Natural killer cell (primary cell): ENCODE measurements around the gene OLFM1. TPM values are rescaled to one million over a fixed set of nuclear protein-coding genes. Genes with fewer than 3 reads are reported as not detected.

ENCODE experiments used
- ATAC-seq, 3 donors: fragments of 150-1000 bp in 2 of 3; fragments of 200-7000 bp in 1 of 3; cut with Tn5 transposase; 1 replicate in 1 of 3; 2 replicates in 2 of 3; pipeline ENCODE4 v1.10.0; 2021; ENCODE audit warnings: mild to moderate bottlenecking in 2 of 3, moderate library complexity in 2 of 3
- DNase-seq, 2 donors: peaks; one replicate each; pipeline versions ENCODE4 v3.0.0 to v3.0.0-alpha.2; 2013 to 2021; ENCODE audit warnings: mixed read lengths in 1 of 2
- H3K27ac ChIP-seq: one replicate; pipeline ENCODE4 v1.5.1; 2013; ENCODE audit warnings: mild to moderate bottlenecking, low read length
- H3K27me3 ChIP-seq: one replicate; pipeline ENCODE4 v1.6.1; 2013; ENCODE audit warnings: low read length; ENCODE audit not compliant: control insufficient read depth, insufficient read depth
- H3K36me3 ChIP-seq: one replicate; pipeline ENCODE4 v1.6.1; 2013; ENCODE audit warnings: low read length; ENCODE audit not compliant: control insufficient read depth, insufficient read depth
- H3K4me1 ChIP-seq: one replicate; pipeline ENCODE4 v1.6.1; 2013; ENCODE audit warnings: low read length; ENCODE audit not compliant: control insufficient read depth, insufficient read depth
- H3K4me3 ChIP-seq: one replicate; pipeline ENCODE4 v1.5.1; 2013; ENCODE audit warnings: low read length
- H3K9me3 ChIP-seq: one replicate; pipeline ENCODE4 v1.6.1; 2013; ENCODE audit warnings: low read length; ENCODE audit not compliant: control insufficient read depth, insufficient read depth
- H3K27ac Mint-ChIP-seq, 2 donors: one replicate each; pipeline ENCODE4 v1.8.0; 2022; ENCODE audit warnings: mild to moderate bottlenecking in 2 of 2, mixed read lengths in 2 of 2, moderate library complexity in 1 of 2
- H3K27me3 Mint-ChIP-seq, 2 donors: one replicate each; pipeline ENCODE4 v1.8.0; 2022; ENCODE audit warnings: low read depth in 2 of 2, mixed read lengths in 2 of 2
- H3K36me3 Mint-ChIP-seq: one replicate; pipeline ENCODE4 v1.8.0; 2022; ENCODE audit warnings: mixed read lengths
- H3K4me1 Mint-ChIP-seq, 2 donors: one replicate each; pipeline ENCODE4 v1.8.0; 2022; ENCODE audit warnings: mixed read lengths in 2 of 2
- H3K4me3 Mint-ChIP-seq: one replicate; pipeline ENCODE4 v1.8.0; 2022; ENCODE audit warnings: mild to moderate bottlenecking, moderate library complexity, mixed read lengths
- H3K9me3 Mint-ChIP-seq, 2 donors: one replicate each; pipeline ENCODE4 v1.8.0; 2022; ENCODE audit warnings: mixed read lengths in 2 of 2
- CTCF ChIP-seq: fragments of 200-600 bp; IDR thresholded peaks from one replicate; pipeline ENCODE4 v1.8.0; 2022; ENCODE audit warnings: antibody characterized with exemption
- WGBS: methylation state at CpG from one replicate; pipeline ENCODE4 v1.1.7; 2013; ENCODE audit warnings: missing lambda C conversion rate; ENCODE audit not compliant: insufficient coverage; 5-methylcytosine and 5-hydroxymethylcytosine counted together
- intact Hi-C: fragments of 100-400 bp; cut with micrococcal nuclease; formaldehyde crosslinking; loops from one replicate; pipeline ENCODE4 v1.14.2; 2022
- total RNA-seq, 4 donors: library from RNA; stranded (reverse); fragments of 120-200 nt in 1 of 4; gene quantifications; one replicate each; pipeline versions ENCODE4 v1.2.3 to v1.2.4, GENCODE V29; 2013 to 2022

Gene OLFM1
- total RNA-seq, 3 donors from 2014 or later (not counting 1 experiment from before 2014, with no cell fraction given): 0.18 TPM; not detected in 2

DNA sequence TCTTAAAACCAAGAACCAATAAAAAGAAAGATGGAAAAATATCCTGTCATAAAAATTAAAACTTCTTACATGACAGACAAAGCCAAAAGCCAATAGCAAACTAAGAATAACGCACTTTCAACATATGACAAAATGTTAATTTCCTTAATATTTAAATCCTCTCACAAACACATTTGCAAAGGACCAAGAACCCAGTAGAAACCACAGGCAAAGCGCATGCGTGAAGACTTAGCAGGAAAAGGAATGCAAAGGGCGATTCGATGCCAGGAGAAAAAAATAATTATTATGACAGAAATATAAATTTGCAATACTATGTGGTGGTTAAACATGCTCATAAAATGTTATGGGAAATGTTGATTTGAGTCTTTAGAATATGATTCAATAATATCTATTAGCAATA lies 39.9 kb upstream of the OLFM1 start:
- peaks cover 0 to 11% of the 10 kb centered on the region in 2 donors for H3K27me3 Mint-ChIP-seq
- ATAC-seq: no peak
- H3K27ac Mint-ChIP-seq: no peak overlapping the region
- H3K4me3 Mint-ChIP-seq: no peak overlapping the region
- Histone ChIP-seq H3K4me1 (no peaks in the 10 kb centered on the region), H3K27ac (no peak overlapping the region), H3K9me3 (no peaks in the 10 kb centered on the region), H3K27me3 (no peaks in the 10 kb centered on the region), H3K4me3 (no peak overlapping the region), H3K36me3 (no peaks in the 10 kb centered on the region)
- no peaks in the 10 kb centered on the region for H3K4me1 Mint-ChIP-seq
- H3K36me3 Mint-ChIP-seq: no peaks in the 10 kb centered on the region
- DNase-seq: no peak
- TF ChIP-seq CTCF: no peak
- intact Hi-C loops: no loop called here
- H3K9me3 Mint-ChIP-seq: no peaks in the 10 kb centered on the region
- WGBS: 84% methylated on average over 3 of the region's 5 CpGs

GRCh38 chr9:135048046-135048757 lies 39.3 kb upstream of the OLFM1 start:
- no peak overlapping the region for H3K27ac ChIP-seq
- DNase-seq (no peak), ATAC-seq (no peak)
- H3K4me1 ChIP-seq: no peaks in the 10 kb centered on the region
- H3K36me3 ChIP-seq: no peaks in the 10 kb centered on the region
- H3K4me1 Mint-ChIP-seq: no peaks in the 10 kb centered on the region
- H3K9me3 Mint-ChIP-seq: no peaks in the 10 kb centered on the region
- H3K9me3 ChIP-seq: no peaks in the 10 kb centered on the region
- intact Hi-C loops: no loop called here
- no peak overlapping the region for H3K27ac Mint-ChIP-seq
- TF ChIP-seq CTCF: no peak
- no peaks in the 10 kb centered on the region for H3K36me3 Mint-ChIP-seq
- no peaks in the 10 kb centered on the region for H3K27me3 ChIP-seq
- 81% methylated on average over 9 of the region's 11 CpGs for WGBS
- H3K4me3 Mint-ChIP-seq: no peak overlapping the region
- peaks cover 0 to 8% of the 10 kb centered on the region in 2 donors for H3K27me3 Mint-ChIP-seq
- H3K4me3 ChIP-seq: no peak overlapping the region

GRCh38 chr9:135048758-135049444 lies 38.6 kb upstream of the OLFM1 start:
- H3K27ac ChIP-seq: no peak overlapping the region
- no peak for ATAC-seq
- no peaks in the 10 kb centered on the region for H3K9me3 ChIP-seq
- no peak overlapping the region for H3K27ac Mint-ChIP-seq
- no peaks in the 10 kb centered on the region for H3K36me3 Mint-ChIP-seq
- H3K36me3 ChIP-seq: no peaks in the 10 kb centered on the region
- no peak overlapping the region for H3K4me3 Mint-ChIP-seq
- H3K27me3 ChIP-seq: no peaks in the 10 kb centered on the region
- no peak for TF ChIP-seq CTCF
- DNase-seq: no peak
- WGBS: 87% methylated on average over 17 of the region's 17 CpGs
- no peak overlapping the region for H3K4me3 ChIP-seq
- no peaks in the 10 kb centered on the region for H3K4me1 Mint-ChIP-seq
- H3K4me1 ChIP-seq: no peaks in the 10 kb centered on the region
- intact Hi-C loops: no loop called here
- H3K9me3 Mint-ChIP-seq: no peaks in the 10 kb centered on the region
- H3K27me3 Mint-ChIP-seq: peaks cover 0 to 14% of the 10 kb centered on the region in 2 donors
